ENCODE data around the gene LHPP. TPM values are rescaled to one million over a fixed set of nuclear protein-coding genes. Genes with fewer than 3 reads are reported as not detected.
A peak's percentile ranks its signal among the peaks of the same experiment; 100 is the strongest.

LHPP gene
- total and polyA plus RNA-seq, 10 of the 15 experiments (the other 5 are each of a cell fraction or from before 2014, with no cell fraction given): 0.79 to 9.8 (median 6.7) TPM

GRCh38 chr10:124650820-124651401 is 189.3 kb downstream of the LHPP start (continued):
- peak; percentile 80; the same call in 1 of the 3 replicates for TF ChIP-seq POU2F2 (IDR thresholded peaks at IDR 0.05; ENCODE audit: borderline replicate concordance, low read depth, low read length)
- peak; percentile 52; the same call in 1 of the 2 replicates for TF ChIP-seq TCF3 (IDR thresholded peaks at IDR 0.05; ENCODE audit: borderline replicate concordance, insufficient read depth, low read depth, low read length)
- TF ChIP-seq ZZZ3 (IDR thresholded peaks at IDR 0.05; ENCODE audit: control insufficient read depth, insufficient read length, low read depth): no peak
- TF ChIP-seq REST (IDR thresholded peaks at IDR 0.05; ENCODE audit: low read depth, low read length): no peak
- no peak for TF ChIP-seq NFYB (IDR thresholded peaks at IDR 0.05; ENCODE audit: insufficient read depth, low read depth, low read length)
- no peak for TF ChIP-seq NFXL1 (IDR thresholded peaks at IDR 0.05; ENCODE audit: borderline replicate concordance)
- TF ChIP-seq IRF5 (IDR thresholded peaks at IDR 0.05; ENCODE audit: borderline replicate concordance): no peak
- TF ChIP-seq HDGF (IDR thresholded peaks at IDR 0.05): peak; percentile 53; the same call in 1 of the 2 replicates
- TF ChIP-seq MAX (IDR thresholded peaks at IDR 0.05; ENCODE audit: low read depth, low read length): no peak
- TF ChIP-seq GABPA (IDR thresholded peaks at IDR 0.05; ENCODE audit: low read depth): no peak
- peak; percentile 62; the same call in 1 of the 2 replicates for TF ChIP-seq TBL1XR1 (IDR thresholded peaks at IDR 0.05; ENCODE audit: low read depth, low read length)
- 0 out of 2 replicates have a peak, but pooled peaks have one; percentile 28 for TF ChIP-seq ZNF592 (IDR thresholded peaks at IDR 0.05)
- no peak for TF ChIP-seq E4F1 (IDR thresholded peaks at IDR 0.05; ENCODE audit: borderline replicate concordance, partially characterized antibody)
- no peak for TF ChIP-seq NBN (IDR thresholded peaks at IDR 0.05)
- TF ChIP-seq SREBF1 (IDR thresholded peaks at IDR 0.05; ENCODE audit: low read length): no peak
- TF ChIP-seq EP300 (IDR thresholded peaks at IDR 0.05; ENCODE audit: borderline replicate concordance in 1 of 2, control insufficient read depth in 1 of 2, low read depth in 2 of 2, low read length in 2 of 2): peak; percentile 36 to 74; a peak in 2 of 4 replicates
- TF ChIP-seq BRCA1 (IDR thresholded peaks at IDR 0.05; ENCODE audit: low read depth, low read length): no peak
